GM23338 (cell line): ENCODE data around the gene HOXD1. TPM values are rescaled to one million over a fixed set of nuclear protein-coding genes. Genes with fewer than 3 reads are reported as not detected.

Experiments
- ATAC-seq: fragments of 200-7000 bp; cut with Tn5 transposase; 3 replicates; pipeline ENCODE4 v1.9.1; 2020
- DNase-seq: peaks from one replicate; pipeline ENCODE4 v3.0.0-alpha.2; 2015; ENCODE audit warnings: low spot score
- H2AFZ ChIP-seq: fragments of 200-600 bp; sonication (generic); 2 replicates; pipeline ENCODE4 v1.8.0; 2016; ENCODE audit warnings: antibody characterized with exemption, mild to moderate bottlenecking, moderate library complexity
- H3F3A ChIP-seq: fragments of 200-600 bp; sonication (generic); replicated peaks from 2 replicates; pipeline ENCODE4 v1.8.0; 2017; ENCODE audit warnings: antibody characterized with exemption, mixed run types, low read depth
- H3K27ac ChIP-seq: fragments of 200-600 bp; sonication (generic); 2 replicates; pipeline ENCODE4 v1.6.1; 2016; ENCODE audit warnings: low read depth
- H3K27me3 ChIP-seq: fragments of 200-600 bp; sonication (generic); 2 replicates; pipeline ENCODE4 v1.8.0; 2016; ENCODE audit warnings: mild to moderate bottlenecking, mixed run types, moderate library complexity; ENCODE audit not compliant: insufficient read depth
- H3K36me3 ChIP-seq: fragments of 200-600 bp; sonication (generic); 2 replicates; pipeline ENCODE4 v1.8.0; 2016; ENCODE audit warnings: mild to moderate bottlenecking; ENCODE audit not compliant: insufficient read depth
- H3K4me1 ChIP-seq: fragments of 200-600 bp; sonication (generic); 2 replicates; pipeline ENCODE4 v1.8.0; 2016; ENCODE audit warnings: mild to moderate bottlenecking, moderate library complexity; ENCODE audit not compliant: insufficient read depth
- H3K4me2 ChIP-seq: fragments of 200-600 bp; sonication (generic); 2 replicates; pipeline ENCODE4 v1.7.1; 2017; ENCODE audit warnings: mixed run types
- H3K4me3 ChIP-seq: fragments of 200-600 bp; sonication (generic); 2 replicates; pipeline ENCODE4 v1.6.1; 2016; ENCODE audit warnings: mixed run types
- H3K79me2 ChIP-seq: fragments of 200-600 bp; sonication (generic); replicated peaks from 2 replicates; pipeline ENCODE4 v1.8.0; 2017; ENCODE audit warnings: mild to moderate bottlenecking; ENCODE audit not compliant: insufficient read depth
- H3K9me2 ChIP-seq: fragments of 200-600 bp; sonication (generic); 2 replicates; pipeline ENCODE4 v1.8.0; 2017; ENCODE audit not compliant: insufficient read depth
- H4K20me1 ChIP-seq: fragments of 200-600 bp; sonication (generic); replicated peaks from 2 replicates; pipeline ENCODE4 v1.8.0; 2017; ENCODE audit warnings: mild to moderate bottlenecking; ENCODE audit not compliant: insufficient read depth
- H3K27ac Mint-ChIP-seq: 2 replicates; pipeline ENCODE4 v1.8.0; 2020; ENCODE audit warnings: inconsistent platforms, mild to moderate bottlenecking, moderate library complexity, mixed read lengths
- H3K27me3 Mint-ChIP-seq: 3 replicates; pipeline ENCODE4 v1.8.0; 2022; ENCODE audit warnings: low read depth, mild to moderate bottlenecking, moderate library complexity, mixed read lengths, inconsistent platforms; ENCODE audit not compliant: insufficient read depth, poor library complexity
- H3K36me3 Mint-ChIP-seq: 3 replicates; pipeline ENCODE4 v1.8.0; 2021; ENCODE audit warnings: low read depth, mild to moderate bottlenecking, inconsistent platforms, moderate library complexity, mixed read lengths
- H3K4me1 Mint-ChIP-seq: 3 replicates; pipeline ENCODE4 v1.8.0; 2020; ENCODE audit warnings: mild to moderate bottlenecking, inconsistent platforms, mixed read lengths
- H3K4me3 Mint-ChIP-seq: 3 replicates; pipeline ENCODE4 v1.8.0; 2021; ENCODE audit warnings: moderate library complexity, mild to moderate bottlenecking, inconsistent platforms, mixed read lengths
- H3K9me3 Mint-ChIP-seq: 3 replicates; pipeline ENCODE4 v1.8.0; 2020; ENCODE audit warnings: moderate library complexity, mild to moderate bottlenecking, inconsistent platforms, mixed read lengths
- EZH2 ChIP-seq: fragments of 200-600 bp; sonication (generic); IDR thresholded peaks from one replicate; pipeline ENCODE4 v1.8.0; 2017; ENCODE audit warnings: antibody characterized with exemption, mild to moderate bottlenecking, low read depth; ENCODE audit not compliant: unreplicated experiment
- POLR2AphosphoS5 ChIP-seq: IDR thresholded peaks from 2 replicates; pipeline ENCODE4 v1.6.1; 2016; ENCODE audit warnings: antibody characterized with exemption, low read depth
- ZNF462 ChIP-seq: fragments of 250-450 bp; sonication (Bioruptor Pico); IDR thresholded peaks from 2 replicates; pipeline ENCODE4 v1.5.0; 2020; ENCODE audit warnings: mild to moderate bottlenecking, moderate library complexity
- polyA plus RNA-seq: library from polyadenylated mRNA; unstranded; fragments of >200 nt; fragmentation: Nextera tagmentation; extraction: Ambion mirVana; gene quantifications from 2 replicates; pipeline ENCODE4 v1.2.1, GENCODE V29; 2016
- total RNA-seq: library from RNA; depleted of rRNA; stranded (reverse); fragments of >200 nt; shearing (Covaris generic); gene quantifications from 2 replicates; pipeline ENCODE4 v1.2.3, GENCODE V29; 2014
- TF ChIP-seq, protein P1 (sequence below): IDR thresholded peaks from one replicate; pipeline ENCODE4 v1.6.1; 2018; ENCODE audit warnings: antibody characterized with exemption; ENCODE audit not compliant: unreplicated experiment

Gene HOXD1
- total and polyA plus RNA-seq, 2 experiments from 2014 or later, result not detected

- H3K27me3 Mint-ChIP-seq, result peaks cover 99% of the 10 kb centered on the region
- 0 out of 3 replicates have a peak, but pooled peaks cover 3% of the 10 kb centered on the region for H3K9me3 Mint-ChIP-seq
- Histone ChIP-seq H3K9me2 (no peaks in the 10 kb centered on the region), H3F3A (peaks cover 31% of the 10 kb centered on the region), H3K4me3 (no peak overlapping the region), H3K4me2 (no peak overlapping the region), H3K79me2 (no peaks in the 10 kb centered on the region), H3K36me3 (no peaks in the 10 kb centered on the region), H3K27ac (no peak overlapping the region), H4K20me1 (peaks cover 23% of the 10 kb centered on the region), H3K4me1 (peaks cover 25% of the 10 kb centered on the region), H3K27me3 (peaks cover 100% of the 10 kb centered on the region), H2AFZ (no peak overlapping the region)
- ATAC-seq (no peak), DNase-seq (no peak)
- TF ChIP-seq ZNF462 (CRISPR knock-in tag) (no peak), EZH2 (peak; percentile 36), POLR2AphosphoS5 (no peak)
- TF ChIP-seq, protein P1, sequence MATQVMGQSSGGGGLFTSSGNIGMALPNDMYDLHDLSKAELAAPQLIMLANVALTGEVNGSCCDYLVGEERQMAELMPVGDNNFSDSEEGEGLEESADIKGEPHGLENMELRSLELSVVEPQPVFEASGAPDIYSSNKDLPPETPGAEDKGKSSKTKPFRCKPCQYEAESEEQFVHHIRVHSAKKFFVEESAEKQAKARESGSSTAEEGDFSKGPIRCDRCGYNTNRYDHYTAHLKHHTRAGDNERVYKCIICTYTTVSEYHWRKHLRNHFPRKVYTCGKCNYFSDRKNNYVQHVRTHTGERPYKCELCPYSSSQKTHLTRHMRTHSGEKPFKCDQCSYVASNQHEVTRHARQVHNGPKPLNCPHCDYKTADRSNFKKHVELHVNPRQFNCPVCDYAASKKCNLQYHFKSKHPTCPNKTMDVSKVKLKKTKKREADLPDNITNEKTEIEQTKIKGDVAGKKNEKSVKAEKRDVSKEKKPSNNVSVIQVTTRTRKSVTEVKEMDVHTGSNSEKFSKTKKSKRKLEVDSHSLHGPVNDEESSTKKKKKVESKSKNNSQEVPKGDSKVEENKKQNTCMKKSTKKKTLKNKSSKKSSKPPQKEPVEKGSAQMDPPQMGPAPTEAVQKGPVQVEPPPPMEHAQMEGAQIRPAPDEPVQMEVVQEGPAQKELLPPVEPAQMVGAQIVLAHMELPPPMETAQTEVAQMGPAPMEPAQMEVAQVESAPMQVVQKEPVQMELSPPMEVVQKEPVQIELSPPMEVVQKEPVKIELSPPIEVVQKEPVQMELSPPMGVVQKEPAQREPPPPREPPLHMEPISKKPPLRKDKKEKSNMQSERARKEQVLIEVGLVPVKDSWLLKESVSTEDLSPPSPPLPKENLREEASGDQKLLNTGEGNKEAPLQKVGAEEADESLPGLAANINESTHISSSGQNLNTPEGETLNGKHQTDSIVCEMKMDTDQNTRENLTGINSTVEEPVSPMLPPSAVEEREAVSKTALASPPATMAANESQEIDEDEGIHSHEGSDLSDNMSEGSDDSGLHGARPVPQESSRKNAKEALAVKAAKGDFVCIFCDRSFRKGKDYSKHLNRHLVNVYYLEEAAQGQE, result no peak
- peaks cover 24% of the 10 kb centered on the region for H3K4me1 Mint-ChIP-seq
- H3K36me3 Mint-ChIP-seq, result no peaks in the 10 kb centered on the region
- H3K4me3 Mint-ChIP-seq, result no peak overlapping the region
- no peak overlapping the region for H3K27ac Mint-ChIP-seq
Observed at GRCh38 chr2:176181551-176181950, 6.9 kb upstream of the HOXD1 start.
